GM12864 (cell line): Measurements from ENCODE around the gene RAD54L2.
A peak's percentile ranks its signal among the peaks of the same experiment; 100 is the strongest.

ENCODE experiments used
- DNase-seq: peaks from one replicate; pipeline ENCODE4 v3.0.0-alpha.2; 2011; ENCODE audit warnings: low read depth
- H3K4me3 ChIP-seq: 2 replicates; pipeline ENCODE4 v1.5.1; 2011; ENCODE audit warnings: mild to moderate bottlenecking, low read depth, low read length, control low read depth
- TF ChIP-seq, protein P1 (sequence below): IDR thresholded peaks from 2 replicates; pipeline ENCODE4 v1.5.1; 2011; ENCODE audit warnings: low read depth, mild to moderate bottlenecking, moderate library complexity, low read length, control low read depth, inconsistent platforms; ENCODE audit errors: missing control alignments

The RAD54L2 gene, protein sequence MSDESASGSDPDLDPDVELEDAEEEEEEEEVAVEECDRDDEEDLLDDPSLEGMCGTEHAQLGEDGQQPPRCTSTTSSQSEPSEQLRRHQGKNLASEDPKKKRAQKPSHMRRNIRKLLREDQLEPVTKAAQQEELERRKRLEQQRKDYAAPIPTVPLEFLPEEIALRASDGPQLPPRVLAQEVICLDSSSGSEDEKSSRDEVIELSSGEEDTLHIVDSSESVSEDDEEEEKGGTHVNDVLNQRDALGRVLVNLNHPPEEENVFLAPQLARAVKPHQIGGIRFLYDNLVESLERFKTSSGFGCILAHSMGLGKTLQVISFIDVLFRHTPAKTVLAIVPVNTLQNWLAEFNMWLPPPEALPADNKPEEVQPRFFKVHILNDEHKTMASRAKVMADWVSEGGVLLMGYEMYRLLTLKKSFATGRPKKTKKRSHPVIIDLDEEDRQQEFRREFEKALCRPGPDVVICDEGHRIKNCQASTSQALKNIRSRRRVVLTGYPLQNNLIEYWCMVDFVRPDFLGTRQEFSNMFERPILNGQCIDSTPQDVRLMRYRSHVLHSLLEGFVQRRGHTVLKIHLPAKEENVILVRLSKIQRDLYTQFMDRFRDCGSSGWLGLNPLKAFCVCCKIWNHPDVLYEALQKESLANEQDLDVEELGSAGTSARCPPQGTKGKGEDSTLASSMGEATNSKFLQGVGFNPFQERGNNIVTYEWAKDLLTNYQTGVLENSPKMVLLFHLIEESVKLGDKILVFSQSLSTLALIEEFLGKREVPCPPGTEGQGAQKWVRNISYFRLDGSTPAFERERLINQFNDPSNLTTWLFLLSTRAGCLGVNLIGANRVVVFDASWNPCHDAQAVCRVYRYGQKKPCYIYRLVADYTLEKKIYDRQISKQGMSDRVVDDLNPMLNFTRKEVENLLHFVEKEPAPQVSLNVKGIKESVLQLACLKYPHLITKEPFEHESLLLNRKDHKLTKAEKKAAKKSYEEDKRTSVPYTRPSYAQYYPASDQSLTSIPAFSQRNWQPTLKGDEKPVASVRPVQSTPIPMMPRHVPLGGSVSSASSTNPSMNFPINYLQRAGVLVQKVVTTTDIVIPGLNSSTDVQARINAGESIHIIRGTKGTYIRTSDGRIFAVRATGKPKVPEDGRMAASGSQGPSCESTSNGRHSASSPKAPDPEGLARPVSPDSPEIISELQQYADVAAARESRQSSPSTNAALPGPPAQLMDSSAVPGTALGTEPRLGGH (N-terminal part only)

DNA sequence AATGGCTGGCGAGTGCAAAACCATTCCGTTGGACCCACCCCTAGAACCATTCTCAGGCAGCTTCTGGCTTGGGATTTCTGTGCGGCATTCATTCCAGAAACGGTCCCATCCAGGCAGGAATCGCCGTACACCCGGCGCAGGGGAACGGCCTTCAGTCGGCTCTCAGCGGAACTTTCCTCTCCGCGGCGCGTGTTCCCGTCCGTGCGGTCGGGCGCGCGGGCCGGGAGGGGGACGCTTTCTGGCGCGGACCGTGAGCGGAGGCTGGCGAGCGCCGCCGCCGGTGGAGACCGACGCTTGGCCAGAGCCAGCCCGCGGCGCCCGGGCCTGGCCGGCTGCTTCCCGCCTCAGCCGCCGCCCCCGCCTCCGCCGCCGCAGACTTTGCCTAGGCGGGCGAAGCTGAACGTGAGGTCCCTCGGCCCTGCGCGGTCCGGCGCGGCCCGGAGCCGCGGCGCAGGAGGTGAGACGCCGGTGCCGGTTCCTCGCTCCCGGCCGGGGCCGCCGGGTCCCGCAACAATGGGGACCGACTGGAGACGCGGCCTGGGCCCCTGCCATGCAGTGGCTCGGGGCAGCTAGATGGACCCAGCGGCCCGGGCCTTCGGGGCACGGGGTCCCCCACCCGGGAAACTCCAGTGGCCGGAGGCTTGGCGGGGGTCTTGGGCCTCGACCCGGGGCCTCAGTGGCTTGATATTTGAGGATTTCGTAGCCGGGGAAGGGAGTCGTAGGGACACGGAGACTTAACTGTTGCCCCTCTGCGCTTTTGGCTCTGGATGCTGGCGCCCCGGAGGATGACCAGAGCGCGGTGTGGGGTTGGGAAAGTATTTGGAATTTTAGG, at the start of gene RAD54L2:
TSS of gene RAD54L2 (plus strand) at position 261 of the 832 bp plus-strand sequence. CDS start 51,702 bp downstream, outside the sequence.
- TF ChIP-seq, protein P1, sequence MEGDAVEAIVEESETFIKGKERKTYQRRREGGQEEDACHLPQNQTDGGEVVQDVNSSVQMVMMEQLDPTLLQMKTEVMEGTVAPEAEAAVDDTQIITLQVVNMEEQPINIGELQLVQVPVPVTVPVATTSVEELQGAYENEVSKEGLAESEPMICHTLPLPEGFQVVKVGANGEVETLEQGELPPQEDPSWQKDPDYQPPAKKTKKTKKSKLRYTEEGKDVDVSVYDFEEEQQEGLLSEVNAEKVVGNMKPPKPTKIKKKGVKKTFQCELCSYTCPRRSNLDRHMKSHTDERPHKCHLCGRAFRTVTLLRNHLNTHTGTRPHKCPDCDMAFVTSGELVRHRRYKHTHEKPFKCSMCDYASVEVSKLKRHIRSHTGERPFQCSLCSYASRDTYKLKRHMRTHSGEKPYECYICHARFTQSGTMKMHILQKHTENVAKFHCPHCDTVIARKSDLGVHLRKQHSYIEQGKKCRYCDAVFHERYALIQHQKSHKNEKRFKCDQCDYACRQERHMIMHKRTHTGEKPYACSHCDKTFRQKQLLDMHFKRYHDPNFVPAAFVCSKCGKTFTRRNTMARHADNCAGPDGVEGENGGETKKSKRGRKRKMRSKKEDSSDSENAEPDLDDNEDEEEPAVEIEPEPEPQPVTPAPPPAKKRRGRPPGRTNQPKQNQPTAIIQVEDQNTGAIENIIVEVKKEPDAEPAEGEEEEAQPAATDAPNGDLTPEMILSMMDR = peak; percentile 39
- peak; percentile 39 for DNase-seq
- H3K4me3 ChIP-seq = peak within 1 kb of the TSS; percentile 73

DNA sequence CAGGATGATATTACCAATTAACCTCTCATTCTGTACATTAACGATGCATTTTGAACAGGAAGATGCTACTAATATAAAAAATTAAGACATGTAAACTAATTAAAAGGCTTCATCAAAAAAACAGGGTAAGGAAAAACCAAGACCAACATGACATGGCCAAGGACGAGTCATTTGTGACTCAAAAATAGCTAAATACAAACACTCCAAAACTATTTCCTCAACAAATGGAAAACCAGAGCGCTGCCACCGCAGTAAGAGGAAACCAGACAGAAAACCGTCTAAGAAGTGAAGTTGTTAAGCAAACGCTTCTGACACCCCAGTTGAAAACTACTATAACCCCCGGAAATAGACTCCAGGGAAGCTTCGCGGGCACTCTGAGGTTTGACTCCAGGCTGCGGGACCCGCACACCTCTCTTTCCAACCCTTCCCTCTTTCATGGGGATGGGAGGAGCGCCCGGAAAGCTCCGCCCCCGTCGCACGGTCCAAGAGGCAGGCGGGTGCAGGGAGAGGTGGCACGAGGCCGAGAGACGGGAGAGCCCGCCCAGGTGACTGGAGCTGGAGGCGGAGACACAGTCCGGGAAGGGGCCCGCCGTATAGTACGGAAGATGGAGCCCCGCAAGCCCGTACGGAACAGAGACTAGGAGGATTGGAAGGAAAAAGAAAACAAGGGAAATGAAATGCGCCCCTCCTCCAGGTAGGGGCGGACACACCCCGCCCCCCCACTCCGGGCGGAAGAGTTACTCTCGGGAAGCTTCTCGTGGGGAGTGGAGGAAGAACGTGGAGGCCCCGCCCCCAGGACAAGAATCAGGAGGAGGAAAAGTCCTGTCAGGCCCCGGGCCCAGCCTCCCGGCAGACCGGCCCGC, 39.4 kb upstream of the RAD54L2 start:
- peak; percentile 64 for DNase-seq
- TF ChIP-seq, protein P1 = no peak

DNA sequence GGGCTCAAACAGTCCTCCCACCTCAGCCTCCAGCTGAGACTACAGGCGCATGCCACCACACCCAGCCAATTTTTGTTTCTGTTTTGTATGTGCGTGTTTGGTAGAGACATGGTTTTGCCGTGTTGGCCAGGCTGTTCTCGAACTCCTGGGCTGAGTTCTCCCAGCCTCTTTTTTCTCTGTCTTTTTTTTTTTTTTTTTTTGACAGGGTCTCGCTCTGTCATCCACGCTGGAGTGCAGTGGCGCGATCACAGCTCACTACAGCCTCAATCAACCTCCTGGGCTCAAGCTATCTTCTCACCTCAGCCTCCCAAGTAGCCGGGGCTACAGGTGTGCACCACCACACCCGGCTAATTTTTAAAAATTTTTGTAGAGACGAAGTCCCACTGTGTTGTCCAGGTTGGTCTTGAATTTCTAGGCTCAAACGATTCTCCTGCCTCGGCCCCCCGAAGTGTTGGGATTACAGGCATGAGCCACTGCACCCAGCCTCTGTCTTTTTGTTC, 37.8 kb upstream of the RAD54L2 start:
- DNase-seq = no peak
- H3K4me3 ChIP-seq = peak overlapping the region; percentile 6; the same call in 1 of the 2 replicates
- TF ChIP-seq, protein P1 = no peak

More for the DNA sequence above, 39.4 kb upstream of the RAD54L2 start:
- H3K4me3 ChIP-seq = peak overlapping the region; percentile 66

DNA sequence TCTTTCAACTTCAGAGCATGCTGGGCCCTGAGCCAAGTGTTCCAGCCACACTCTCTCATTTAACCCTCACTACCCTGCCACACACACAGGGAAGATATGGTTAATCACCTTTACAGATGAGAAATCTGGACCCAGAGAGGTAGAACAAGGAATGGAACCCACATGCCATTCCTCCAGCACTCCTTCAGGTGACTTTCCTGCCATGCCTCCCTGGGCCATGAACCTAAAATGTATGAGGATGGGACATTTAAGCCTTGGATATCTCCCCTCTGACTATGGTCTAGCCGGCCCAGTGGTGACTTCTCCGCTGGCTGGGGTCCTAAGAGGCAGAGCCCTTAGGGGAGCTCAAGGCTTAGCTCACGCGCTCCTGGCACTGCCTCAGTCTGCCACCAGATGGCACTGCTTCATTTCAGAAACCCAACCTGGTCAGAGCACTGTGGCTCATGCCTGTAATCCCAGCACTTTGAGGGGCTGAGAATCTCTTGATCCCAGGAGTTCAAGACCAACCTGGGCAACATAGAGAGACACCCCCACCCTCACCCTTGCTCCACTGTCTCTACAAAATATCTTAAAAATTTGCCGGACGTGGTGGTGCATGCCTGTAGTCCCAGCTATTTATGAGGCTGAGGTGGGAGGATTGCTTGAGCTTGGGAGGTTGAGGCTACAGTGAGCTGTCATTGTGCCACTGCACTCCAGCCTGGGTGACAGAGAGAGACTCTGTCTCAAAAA, 36.5 kb upstream of the RAD54L2 start:
- DNase-seq = peak; percentile 51
- H3K4me3 ChIP-seq = no peak overlapping the region
- TF ChIP-seq, protein P1 = peak; percentile 95

DNA sequence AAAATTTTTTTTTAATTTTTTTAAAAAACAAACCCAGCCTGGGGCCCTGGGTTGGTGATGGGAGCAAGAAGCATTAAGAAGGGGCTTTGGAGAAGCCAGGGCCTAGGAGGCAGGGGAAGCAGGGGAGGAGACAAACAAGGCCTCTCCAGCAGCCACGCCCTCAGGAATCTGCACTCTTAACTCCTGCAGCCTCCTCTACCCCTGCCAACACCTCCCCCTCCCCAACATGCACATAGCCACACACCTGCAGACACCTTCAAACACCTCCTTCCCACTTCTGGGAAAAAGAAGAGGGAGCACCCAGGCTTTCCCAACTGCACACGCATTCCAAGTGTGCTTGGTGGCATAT, 36.0 kb upstream of the RAD54L2 start:
- DNase-seq = no peak
- TF ChIP-seq, protein P1 = no peak

More for the DNA sequence above, 36.0 kb upstream of the RAD54L2 start:
- H3K4me3 ChIP-seq = no peak overlapping the region
